Thoracic aorta (tissue), 2 donors: Measurements from ENCODE around the gene KCNH6. TPM values are rescaled to one million over a fixed set of nuclear protein-coding genes. Genes with fewer than 3 reads are reported as not detected.

Source experiments
- ATAC-seq: fragments of 150-250 bp; one replicate; pipeline ENCODE4 v1.8.0; 2017; ENCODE audit warnings: low read depth; ENCODE audit not compliant: insufficient number of reproducible peaks, low FRiP score
- DNase-seq: peaks from one replicate; pipeline ENCODE4 v3.0.0-alpha.2; 2020; ENCODE audit warnings: low spot score
- H3K27ac ChIP-seq, 2 donors: fragments of 200-600 bp; sonication (generic); 1 replicate in 1 of 2; 2 replicates in 1 of 2; pipeline ENCODE4 v1.5.1; 2016; ENCODE audit warnings: mild to moderate bottlenecking in 2 of 2, moderate library complexity in 2 of 2
- H3K27me3 ChIP-seq: fragments of 200-600 bp; sonication (generic); replicated peaks from 2 replicates; pipeline ENCODE4 v1.6.0; 2016; ENCODE audit warnings: mild to moderate bottlenecking; ENCODE audit not compliant: insufficient read depth
- H3K36me3 ChIP-seq: fragments of 200-600 bp; sonication (generic); one replicate; pipeline ENCODE4 v1.5.1; 2016
- H3K4me1 ChIP-seq, 2 donors: fragments of 200-600 bp; sonication (generic); 1 replicate in 1 of 2; 2 replicates in 1 of 2; pipeline versions ENCODE4 v1.5.1 to v1.6.0; 2016; ENCODE audit warnings: low read depth in 2 of 2, mild to moderate bottlenecking in 1 of 2; ENCODE audit not compliant: control insufficient read depth in 1 of 2
- H3K4me3 ChIP-seq: fragments of 200-600 bp; sonication (generic); 2 replicates; pipeline ENCODE4 v1.5.1; 2016; ENCODE audit warnings: mild to moderate bottlenecking
- H3K9me3 ChIP-seq: fragments of 200-600 bp; sonication (generic); 2 replicates; pipeline ENCODE4 v1.5.1; 2016
- total RNA-seq, 2 donors: library from RNA; depleted of rRNA; stranded (reverse); fragments of >200 nt; gene quantifications; one replicate each; pipeline versions ENCODE4 v1.1.0 to v1.2.3, GENCODE V29; 2016
- TF ChIP-seq, protein P1 (sequence below): fragments of 200-600 bp; sonication (generic); IDR thresholded peaks from one replicate; pipeline ENCODE4 v1.5.1; 2019; ENCODE audit warnings: antibody characterized with exemption

The KCNH6 gene
- total RNA-seq, 2 donors from 2014 or later, result not detected

GRCh38 chr17:63561819-63562218 is 38.7 kb downstream of the KCNH6 start:
- no peak overlapping the region for H3K4me3 ChIP-seq
- H3K9me3 ChIP-seq, result no peaks in the 10 kb centered on the region
- TF ChIP-seq, protein P1, sequence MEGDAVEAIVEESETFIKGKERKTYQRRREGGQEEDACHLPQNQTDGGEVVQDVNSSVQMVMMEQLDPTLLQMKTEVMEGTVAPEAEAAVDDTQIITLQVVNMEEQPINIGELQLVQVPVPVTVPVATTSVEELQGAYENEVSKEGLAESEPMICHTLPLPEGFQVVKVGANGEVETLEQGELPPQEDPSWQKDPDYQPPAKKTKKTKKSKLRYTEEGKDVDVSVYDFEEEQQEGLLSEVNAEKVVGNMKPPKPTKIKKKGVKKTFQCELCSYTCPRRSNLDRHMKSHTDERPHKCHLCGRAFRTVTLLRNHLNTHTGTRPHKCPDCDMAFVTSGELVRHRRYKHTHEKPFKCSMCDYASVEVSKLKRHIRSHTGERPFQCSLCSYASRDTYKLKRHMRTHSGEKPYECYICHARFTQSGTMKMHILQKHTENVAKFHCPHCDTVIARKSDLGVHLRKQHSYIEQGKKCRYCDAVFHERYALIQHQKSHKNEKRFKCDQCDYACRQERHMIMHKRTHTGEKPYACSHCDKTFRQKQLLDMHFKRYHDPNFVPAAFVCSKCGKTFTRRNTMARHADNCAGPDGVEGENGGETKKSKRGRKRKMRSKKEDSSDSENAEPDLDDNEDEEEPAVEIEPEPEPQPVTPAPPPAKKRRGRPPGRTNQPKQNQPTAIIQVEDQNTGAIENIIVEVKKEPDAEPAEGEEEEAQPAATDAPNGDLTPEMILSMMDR, result no peak
- no peaks in the 10 kb centered on the region for H3K4me1 ChIP-seq
- H3K27ac ChIP-seq, result no peak overlapping the region
- no peaks in the 10 kb centered on the region for H3K36me3 ChIP-seq
- ATAC-seq (no peak), DNase-seq (no peak)
- no peaks in the 10 kb centered on the region for H3K27me3 ChIP-seq

DNA sequence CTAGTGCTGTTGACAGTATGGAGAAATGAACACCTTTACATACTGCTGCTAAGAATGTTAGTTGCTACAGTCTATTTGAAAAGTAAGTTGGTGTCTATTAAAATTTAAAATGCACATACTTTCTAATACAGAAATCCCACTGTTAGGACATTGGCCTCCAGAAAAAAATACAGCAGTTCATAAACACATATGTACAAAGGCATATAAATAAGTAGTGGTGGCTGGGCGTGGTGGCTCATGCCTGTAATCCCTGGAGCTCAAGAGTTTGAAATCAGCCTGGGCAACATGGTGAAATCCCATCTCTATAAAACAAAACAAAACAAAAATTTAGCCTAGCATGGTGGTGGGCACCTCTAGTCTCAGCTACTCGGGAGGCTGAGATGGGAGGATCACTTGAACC is 40.2 kb downstream of the KCNH6 start:
- ATAC-seq, result no peak
- Histone ChIP-seq H3K36me3 (no peaks in the 10 kb centered on the region), H3K9me3 (no peaks in the 10 kb centered on the region), H3K27me3 (no peaks in the 10 kb centered on the region), H3K4me3 (no peak overlapping the region), H3K27ac (no peak overlapping the region), H3K4me1 (no peaks in the 10 kb centered on the region)
- TF ChIP-seq, protein P1, result no peak
- DNase-seq, result no peak

GRCh38 chr17:63564562-63564961 is 41.4 kb downstream of the KCNH6 start:
- Histone ChIP-seq H3K4me1 (no peaks in the 10 kb centered on the region), H3K36me3 (no peaks in the 10 kb centered on the region), H3K9me3 (no peaks in the 10 kb centered on the region), H3K4me3 (no peak overlapping the region), H3K27me3 (no peaks in the 10 kb centered on the region), H3K27ac (no peak overlapping the region)
- TF ChIP-seq, protein P1, result no peak
- no peak for ATAC-seq
- no peak for DNase-seq

DNA sequence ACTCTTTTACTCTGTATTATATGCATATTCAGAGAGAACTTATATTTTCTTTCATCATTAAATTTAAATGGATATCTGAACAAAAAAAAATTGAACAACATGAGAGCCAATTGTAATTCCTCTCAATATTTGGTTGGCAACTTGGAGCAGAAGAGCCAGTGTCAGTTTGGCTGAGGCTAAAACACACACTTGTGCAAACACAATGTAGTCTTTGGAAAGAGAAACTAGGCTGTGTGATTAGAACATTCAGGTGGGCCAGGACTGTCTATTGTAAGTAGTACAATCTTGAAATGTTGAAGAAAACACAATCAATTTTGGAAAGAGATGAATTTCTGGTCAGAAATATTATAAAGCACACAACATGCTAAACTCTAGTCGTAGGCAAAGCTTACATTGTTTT is 44.1 kb downstream of the KCNH6 start:
- H3K4me1 ChIP-seq, result no peaks in the 10 kb centered on the region
- DNase-seq, result no peak
- TF ChIP-seq, protein P1, result no peak
- H3K9me3 ChIP-seq, result no peaks in the 10 kb centered on the region
- no peak for ATAC-seq
- H3K27me3 ChIP-seq, result no peaks in the 10 kb centered on the region
- H3K4me3 ChIP-seq, result no peak overlapping the region
- no peak overlapping the region for H3K27ac ChIP-seq
- H3K36me3 ChIP-seq, result no peaks in the 10 kb centered on the region

- Histone ChIP-seq H3K4me1 (no peaks in the 10 kb centered on the region), H3K9me3 (no peaks in the 10 kb centered on the region), H3K27me3 (no peaks in the 10 kb centered on the region), H3K27ac (no peak overlapping the region), H3K4me3 (no peak overlapping the region), H3K36me3 (no peaks in the 10 kb centered on the region)
- TF ChIP-seq, protein P1, result no peak
- ATAC-seq (no peak), DNase-seq (no peak)
These were observed 45.4 kb downstream of the KCNH6 start for GRCh38 chr17:63568563-63568962.
